Omental fat pad (tissue), 4 donors: ENCODE measurements around the gene JAK3. TPM values are rescaled to one million over a fixed set of nuclear protein-coding genes. Genes with fewer than 3 reads are reported as not detected.
"Not testable (repeated sequence)": the region's sequence is repeated elsewhere in the genome, so short reads cannot be mapped to it uniquely, and the experiment has no call there.

Experiments used
- ATAC-seq: fragments of 150-250 bp; one replicate; pipeline ENCODE4 v1.9.1; 2016; ENCODE audit warnings: mild to moderate bottlenecking, moderate library complexity; ENCODE audit not compliant: low FRiP score
- DNase-seq: peaks from one replicate; pipeline ENCODE4 v3.0.0-alpha.2; 2019; ENCODE audit warnings: low spot score
- total RNA-seq, 4 donors: library from RNA; depleted of rRNA; stranded (reverse); fragments of >200 nt; gene quantifications; one replicate each; pipeline ENCODE4 v1.1.0, GENCODE V29; 2016
- TF ChIP-seq, protein P1 (sequence below), 3 donors: fragments of 450-650 bp; IDR thresholded peaks; one replicate each; pipeline ENCODE4 v1.5.1; 2016 to 2017; ENCODE audit warnings: antibody characterized with exemption in 3 of 3, mild to moderate bottlenecking in 3 of 3, moderate library complexity in 2 of 3

JAK3 gene
- total RNA-seq, result 10 to 100 TPM in 2 of 4 donors, 1 to 10 TPM in 2; 2.3 to 25.1 (median 13.4) TPM

DNA sequence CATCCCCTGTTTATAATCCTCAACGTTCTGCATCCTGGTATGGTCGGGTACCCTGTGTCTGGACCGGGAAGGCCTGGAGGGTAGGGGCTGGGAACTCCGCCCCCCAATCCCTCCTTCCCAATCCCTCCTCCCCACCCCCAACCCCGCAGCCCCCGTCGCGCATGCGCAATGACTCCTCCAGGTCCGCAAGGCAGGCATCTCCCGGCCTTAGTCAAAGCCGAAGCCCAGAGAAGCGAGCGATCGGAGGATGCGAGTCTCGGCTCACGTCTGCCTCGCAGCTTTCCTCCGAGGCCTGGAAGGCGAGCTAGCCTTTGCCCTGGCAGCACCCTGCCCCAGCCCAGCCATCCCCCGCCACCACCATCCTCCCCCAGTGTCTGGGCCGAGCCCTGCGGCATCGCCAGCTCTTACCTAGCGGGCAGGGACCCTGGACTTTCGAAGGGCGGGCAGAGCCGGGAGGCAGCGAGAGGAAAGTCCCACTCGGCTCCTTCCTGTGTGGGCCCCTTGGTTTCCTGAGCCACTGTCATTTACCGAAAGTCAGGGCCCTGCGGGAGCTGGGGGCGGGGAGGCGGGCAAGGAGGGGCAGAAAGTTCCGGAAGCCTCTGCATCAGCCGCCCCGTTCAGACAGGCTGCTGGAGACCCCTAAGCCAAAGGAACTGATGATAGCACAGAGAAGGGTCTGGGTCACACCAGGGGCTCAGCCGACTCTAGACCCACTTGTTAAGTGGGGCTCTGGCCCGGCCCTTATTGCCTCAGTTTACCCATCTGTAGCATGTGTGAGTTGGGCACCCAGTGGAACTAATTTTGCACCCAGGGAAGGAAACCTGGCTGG lies at the start of gene JAK3:
Gene JAK3, minus strand, starts transcription at position 445 of the 829 bp plus-strand sequence. CDS start 3,565 bp downstream, outside the sequence.
- no peak for DNase-seq

DNA sequence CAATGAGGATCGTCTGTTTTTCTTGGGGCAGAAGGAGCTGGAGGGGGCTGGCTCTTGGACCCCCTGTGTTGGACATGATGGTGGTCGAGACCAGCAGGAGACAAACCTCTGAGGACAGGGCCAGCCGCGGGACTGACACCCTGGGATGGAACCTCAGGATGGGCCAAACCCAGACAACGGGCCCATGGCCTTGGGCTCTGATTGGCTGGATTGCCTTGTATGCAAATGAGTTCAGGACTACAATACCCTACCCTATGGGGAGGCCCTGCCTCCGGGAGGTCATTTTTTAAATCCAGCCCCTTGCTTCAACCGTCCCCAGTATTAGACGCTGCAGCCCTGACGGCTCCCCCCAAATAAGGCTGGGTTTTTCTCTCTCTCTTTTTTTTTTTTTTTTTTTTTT lies 46.0 kb upstream of the JAK3 start:
- no peak for ATAC-seq
- no peak for DNase-seq
- TF ChIP-seq, protein P1, sequence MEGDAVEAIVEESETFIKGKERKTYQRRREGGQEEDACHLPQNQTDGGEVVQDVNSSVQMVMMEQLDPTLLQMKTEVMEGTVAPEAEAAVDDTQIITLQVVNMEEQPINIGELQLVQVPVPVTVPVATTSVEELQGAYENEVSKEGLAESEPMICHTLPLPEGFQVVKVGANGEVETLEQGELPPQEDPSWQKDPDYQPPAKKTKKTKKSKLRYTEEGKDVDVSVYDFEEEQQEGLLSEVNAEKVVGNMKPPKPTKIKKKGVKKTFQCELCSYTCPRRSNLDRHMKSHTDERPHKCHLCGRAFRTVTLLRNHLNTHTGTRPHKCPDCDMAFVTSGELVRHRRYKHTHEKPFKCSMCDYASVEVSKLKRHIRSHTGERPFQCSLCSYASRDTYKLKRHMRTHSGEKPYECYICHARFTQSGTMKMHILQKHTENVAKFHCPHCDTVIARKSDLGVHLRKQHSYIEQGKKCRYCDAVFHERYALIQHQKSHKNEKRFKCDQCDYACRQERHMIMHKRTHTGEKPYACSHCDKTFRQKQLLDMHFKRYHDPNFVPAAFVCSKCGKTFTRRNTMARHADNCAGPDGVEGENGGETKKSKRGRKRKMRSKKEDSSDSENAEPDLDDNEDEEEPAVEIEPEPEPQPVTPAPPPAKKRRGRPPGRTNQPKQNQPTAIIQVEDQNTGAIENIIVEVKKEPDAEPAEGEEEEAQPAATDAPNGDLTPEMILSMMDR (IDR thresholded peaks at IDR 0.05), result no peak

More for the DNA sequence above, at the start of gene JAK3:
- peak; percentile 56 for ATAC-seq
- TF ChIP-seq, protein P1 (IDR thresholded peaks at IDR 0.05), result no peak

DNA sequence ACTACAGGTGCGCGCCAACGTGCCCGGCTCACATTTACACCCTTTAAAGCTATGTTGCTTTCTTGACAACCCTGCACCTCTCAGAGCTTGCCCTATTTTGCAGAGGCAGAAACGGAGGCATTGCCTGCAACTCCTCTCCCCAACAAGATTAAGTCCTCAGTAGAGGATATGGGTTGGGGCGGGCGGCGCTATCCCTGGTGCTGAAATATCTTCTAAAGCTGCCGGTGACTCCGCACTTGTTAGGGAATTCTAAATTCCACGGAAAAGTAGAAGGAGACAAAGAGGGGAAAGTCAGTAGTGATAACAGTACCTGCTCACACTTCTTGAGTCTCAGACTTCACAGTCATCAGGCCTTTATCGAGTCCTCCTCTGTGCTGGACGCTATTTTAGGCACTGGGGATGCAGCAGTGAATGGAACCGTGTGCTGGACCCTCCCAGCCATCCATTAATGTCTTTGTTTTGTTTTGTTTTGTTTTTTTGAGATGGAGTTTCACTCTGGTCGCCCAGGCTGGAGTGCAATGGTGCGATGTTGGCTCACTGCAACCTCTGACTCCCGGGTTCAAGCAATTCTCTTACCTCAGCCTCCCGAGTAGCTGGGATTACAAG lies 41.9 kb upstream of the JAK3 start:
- TF ChIP-seq, protein P1 (IDR thresholded peaks at IDR 0.05), result no peak
- ATAC-seq, result no peak
- no peak for DNase-seq

DNA sequence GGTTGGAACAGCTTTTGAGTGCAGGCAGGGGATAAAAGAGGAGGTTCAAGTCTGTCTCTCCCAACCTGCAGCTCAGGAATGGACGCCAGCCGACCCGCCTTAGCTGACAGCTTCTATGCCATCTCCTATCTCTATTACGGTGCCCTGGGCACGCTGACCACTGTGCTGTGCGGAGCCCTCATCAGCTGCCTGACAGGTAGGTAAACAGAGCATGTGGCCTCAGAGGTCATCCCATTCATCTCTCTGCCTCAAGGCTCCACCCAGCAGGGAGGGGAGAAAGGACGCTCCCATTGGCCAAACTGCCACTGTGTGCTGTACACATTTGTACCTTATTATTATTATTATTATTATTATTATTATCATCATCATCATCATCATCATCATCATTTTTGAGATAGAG lies 40.5 kb upstream of the JAK3 start:
- TF ChIP-seq, protein P1 (IDR thresholded peaks at IDR 0.05), result no peak
- ATAC-seq (no peak), DNase-seq (no peak)

DNA sequence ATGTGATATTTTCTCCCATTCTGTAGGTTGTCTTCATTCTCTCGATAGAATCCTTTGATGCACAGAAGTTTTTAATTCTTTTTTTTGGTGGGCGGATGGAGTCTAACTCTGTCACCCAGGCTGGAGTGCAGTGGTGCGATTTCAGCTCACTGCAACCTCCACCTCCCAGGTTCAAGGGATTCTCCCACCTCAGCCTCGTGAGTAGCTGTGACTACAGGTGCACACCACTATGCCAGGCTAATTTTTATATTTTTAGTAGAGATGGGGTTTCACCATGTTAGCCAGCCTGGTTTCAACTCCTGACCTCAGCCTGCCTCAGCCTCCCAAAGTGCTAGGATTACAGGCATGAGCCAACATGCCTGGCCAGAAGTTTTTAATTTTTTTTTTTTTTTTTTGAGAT lies 39.4 kb upstream of the JAK3 start:
- DNase-seq, ATAC-seq: not testable (repeated sequence)

DNA sequence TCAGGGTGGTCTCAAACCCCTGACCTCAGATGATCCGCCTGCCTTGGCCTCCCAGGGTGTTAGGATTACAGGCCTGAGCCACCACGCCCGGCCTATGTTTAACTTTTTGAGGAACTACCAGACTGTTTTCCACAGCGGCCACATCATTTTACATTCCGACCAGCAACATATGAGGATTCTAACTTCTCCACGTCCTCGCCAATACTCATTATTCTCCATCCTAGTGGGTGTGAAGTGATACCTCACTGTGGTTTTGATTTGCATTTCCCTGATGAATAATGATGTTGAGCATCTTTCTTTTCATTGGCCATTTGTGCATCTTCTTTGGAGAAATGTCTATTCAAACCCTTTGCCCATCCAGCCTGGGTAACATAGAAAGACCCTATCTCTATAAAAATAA lies 38.7 kb upstream of the JAK3 start:
- TF ChIP-seq, protein P1 (IDR thresholded peaks at IDR 0.05), result no peak
- no peak for DNase-seq
- ATAC-seq, result no peak

DNA sequence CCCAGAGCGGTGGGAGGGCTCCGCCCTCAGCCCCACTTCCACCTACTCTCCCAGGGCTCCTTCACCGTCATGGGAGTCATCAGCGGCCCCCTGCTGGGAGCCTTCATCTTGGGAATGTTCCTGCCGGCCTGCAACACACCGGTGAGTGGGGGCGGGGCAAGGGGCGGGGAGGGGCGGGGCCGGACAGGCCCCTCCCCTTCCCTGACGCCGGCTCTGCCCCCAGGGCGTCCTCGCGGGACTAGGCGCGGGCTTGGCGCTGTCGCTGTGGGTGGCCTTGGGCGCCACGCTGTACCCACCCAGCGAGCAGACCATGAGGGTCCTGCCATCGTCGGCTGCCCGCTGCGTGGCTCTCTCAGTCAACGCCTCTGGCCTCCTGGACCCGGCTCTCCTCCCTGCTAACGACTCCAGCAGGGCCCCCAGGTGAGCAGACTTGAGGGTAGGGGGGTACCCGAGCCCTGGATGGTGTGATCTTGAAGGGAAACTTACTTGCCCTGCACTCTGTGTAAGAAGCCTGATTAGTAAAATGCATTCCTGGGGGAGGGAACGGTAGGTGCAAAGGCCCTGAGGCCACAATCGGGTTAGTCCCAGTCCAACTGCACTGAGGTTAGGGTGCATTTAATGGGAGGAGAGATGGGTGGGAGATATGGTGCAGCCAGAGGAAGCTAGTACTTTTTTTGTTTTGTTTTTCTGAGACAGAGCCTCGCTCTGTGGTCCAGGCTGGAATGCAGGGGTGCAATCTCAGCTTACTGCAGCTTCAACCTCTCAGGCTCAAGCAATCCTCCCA lies 36.0 kb upstream of the JAK3 start:
- TF ChIP-seq, protein P1 (IDR thresholded peaks at IDR 0.05), result no peak
- no peak for ATAC-seq
- DNase-seq, result no peak
